Psoas muscle (tissue), 8 donors: ENCODE measurements around the gene CD69. TPM values are rescaled to one million over a fixed set of nuclear protein-coding genes. Genes with fewer than 3 reads are reported as not detected.

Experiments
- ATAC-seq, 4 donors: fragments of 200-7000 bp; cut with Tn5 transposase; one replicate each; pipeline ENCODE4 v1.9.1; 2020; ENCODE audit warnings: moderate library complexity in 3 of 4, mild to moderate bottlenecking in 2 of 4
- DNase-seq, 2 donors: peaks; one replicate each; pipeline ENCODE4 v3.0.0-alpha.2; 2020
- H3K27ac ChIP-seq: fragments of 200-600 bp; one replicate; pipeline ENCODE4 v1.8.0; 2022
- H3K27me3 ChIP-seq, 3 donors: fragments of 200-600 bp in 1 of 3; one replicate each; pipeline versions ENCODE4 v1.6.1 to v1.8.0; 2013 to 2022; ENCODE audit warnings: low read length in 2 of 3, mild to moderate bottlenecking in 2 of 3, moderate library complexity in 1 of 3; ENCODE audit not compliant: insufficient read depth in 3 of 3
- H3K36me3 ChIP-seq, 2 donors: fragments of 200-600 bp in 1 of 2; one replicate each; pipeline versions ENCODE4 v1.6.1 to v1.8.0; 2013 to 2022; ENCODE audit warnings: low read depth in 1 of 2, mild to moderate bottlenecking in 1 of 2, moderate library complexity in 1 of 2; ENCODE audit not compliant: insufficient read depth in 1 of 2
- H3K4me1 ChIP-seq: fragments of 200-600 bp; one replicate; pipeline ENCODE4 v1.8.0; 2022
- H3K4me3 ChIP-seq: fragments of 200-600 bp; one replicate; pipeline ENCODE4 v1.8.0; 2022; ENCODE audit warnings: mild to moderate bottlenecking
- H3K9me3 ChIP-seq: fragments of 200-600 bp; one replicate; pipeline ENCODE4 v1.8.0; 2022
- CTCF ChIP-seq: fragments of 200-600 bp; IDR thresholded peaks from one replicate; pipeline ENCODE4 v1.8.0; 2022; ENCODE audit warnings: antibody characterized with exemption
- WGBS, 3 donors: extraction: QIAGEN DNeasy Blood & Tissue Kit; methylation state at CpG; one replicate each; pipeline versions ENCODE4 v1.1.6 to v1.1.7; 2013; 5-methylcytosine and 5-hydroxymethylcytosine counted together
- intact Hi-C, 2 donors: fragments of 100-400 bp; cut with DNase I; formaldehyde crosslinking; loops; one replicate each; pipeline versions ENCODE4 v1.11.0 to v1.14.2; 2022
- polyA plus RNA-seq, 3 donors: library from polyadenylated mRNA; stranded (reverse); fragments of 200-250 nt; gene quantifications; one replicate each; pipeline ENCODE4 v1.2.3, GENCODE V29; 2013
- total RNA-seq, 4 donors: library from RNA; stranded (reverse); fragmentation: NEBNext Ultra II Directional in 2 of 4; extraction: Animal tissue kit (Norgen Biotek cat#: 25700) in 2 of 4; gene quantifications; one replicate each; pipeline versions ENCODE4 v1.2.1 to v1.2.4, GENCODE V29; 2021 to 2023
- donor health status: healthy with polysubstance abuse.
- donor health status: DM: no; HTN: no; CAD: no; lungs with moderate emphysema.
- donor health status: Bipolar disorder and iron deficiency.
- donor health status: healthy.
- donor health status: DM: yes; HTN: yes; CAD: no.
- donor health status: DM: no; HTN: no; CAD: no.
- donor health status: DM: no; HTN: no; CAD: no.
- donor health status: DM: yes; HTN: yes; CAD: no.

The CD69 gene
- total and polyA plus RNA-seq, 7 donors = 0.13 to 1.1 (median 0.49) TPM

GRCh38 chr12:9735601-9736000 is 25.1 kb downstream of the CD69 start:
- H3K27me3 ChIP-seq = no peaks in the 10 kb centered on the region
- TF ChIP-seq CTCF = no peak
- no peaks in the 10 kb centered on the region for H3K36me3 ChIP-seq
- intact Hi-C loops = no loop called here
- WGBS, 3 donors = 84 to 86% (median 85%) methylated on average over 3 of the region's 3 CpGs
- ATAC-seq (no peak), DNase-seq (no peak)
- H3K4me3 ChIP-seq = no peak overlapping the region
- H3K9me3 ChIP-seq = no peaks in the 10 kb centered on the region
- no peak overlapping the region for H3K27ac ChIP-seq
- no peaks in the 10 kb centered on the region for H3K4me1 ChIP-seq

- H3K36me3 ChIP-seq = no peaks in the 10 kb centered on the region
- H3K27ac ChIP-seq = no peak within 1 kb of the TSS
- no peak for DNase-seq
- 71 to 87% (median 80%) methylated on average over 8 of the region's 8 CpGs for WGBS, 3 donors
- no peak within 1 kb of the TSS for H3K4me3 ChIP-seq
- no peaks in the 10 kb centered on the region for H3K9me3 ChIP-seq
- ATAC-seq = no peak
- TF ChIP-seq CTCF = no peak
- no peaks in the 10 kb centered on the region for H3K4me1 ChIP-seq
- intact Hi-C loops = no loop called here
- no peaks in the 10 kb centered on the region for H3K27me3 ChIP-seq
These were observed 27.7 kb downstream of the CD69 start, which contains the start of gene CLECL1 for GRCh38 chr12:9732921-9733461. TSS of gene CLECL1 (minus strand) at chr12:9733097.

- H3K36me3 ChIP-seq = no peaks in the 10 kb centered on the region
- intact Hi-C loops = no loop called here
- DNase-seq = no peak
- no peak overlapping the region for H3K27ac ChIP-seq
- no peak overlapping the region for H3K4me3 ChIP-seq
- no peak for ATAC-seq
- no peaks in the 10 kb centered on the region for H3K9me3 ChIP-seq
- WGBS, 3 donors = 84 to 93% (median 85%) methylated on average over 2 of the region's 2 CpGs
- no peaks in the 10 kb centered on the region for H3K4me1 ChIP-seq
- H3K27me3 ChIP-seq = no peaks in the 10 kb centered on the region
- no peak for TF ChIP-seq CTCF
These were observed 28.9 kb downstream of the CD69 start for GRCh38 chr12:9731797-9732196.

GRCh38 chr12:9731393-9731792 is 29.3 kb downstream of the CD69 start:
- ATAC-seq (no peak), DNase-seq (no peak)
- 68 to 71% (median 70%) methylated on average over 6 of the region's 6 CpGs for WGBS, 3 donors
- Histone ChIP-seq H3K27ac (no peak overlapping the region), H3K27me3 (no peaks in the 10 kb centered on the region), H3K9me3 (no peaks in the 10 kb centered on the region), H3K4me3 (no peak overlapping the region), H3K4me1 (no peaks in the 10 kb centered on the region), H3K36me3 (no peaks in the 10 kb centered on the region)
- no peak for TF ChIP-seq CTCF
- intact Hi-C loops = no loop called here

GRCh38 chr12:9730591-9730990 is 30.1 kb downstream of the CD69 start:
- WGBS, 3 donors = 74 to 78% (median 78%) methylated on average over 6 of the region's 6 CpGs
- H3K27ac ChIP-seq = no peak overlapping the region
- H3K4me3 ChIP-seq = no peak overlapping the region
- no peak for TF ChIP-seq CTCF
- no peaks in the 10 kb centered on the region for H3K9me3 ChIP-seq
- DNase-seq (no peak), ATAC-seq (no peak)
- intact Hi-C loops = no loop called here
- H3K36me3 ChIP-seq = no peaks in the 10 kb centered on the region
- H3K27me3 ChIP-seq = no peaks in the 10 kb centered on the region
- no peaks in the 10 kb centered on the region for H3K4me1 ChIP-seq
